Activated naive CD4-positive, alpha-beta T cell treated with anti-CD3 and anti-CD28 coated beads for 36 hours (primary cell): ENCODE results near the gene PAX4. TPM values are rescaled to one million over a fixed set of nuclear protein-coding genes. Genes with fewer than 3 reads are reported as not detected.

ENCODE experiments used
- CTCF ChIA-PET: fragments of 350-600 bp; sonication (Branson Sonifier 250); formaldehyde crosslinking; loops from one replicate; lab custom pipeline; 2021; ENCODE audit warnings: antibody characterized with exemption; lab: Charles Lee
- DNase-seq: peaks from one replicate; pipeline ENCODE4 v3.0.0-alpha.2; 2020
- H3K27ac Mint-ChIP-seq: one replicate; pipeline ENCODE4 v1.8.0; 2021; ENCODE audit warnings: mild to moderate bottlenecking, mixed read lengths
- H3K27me3 Mint-ChIP-seq: one replicate; pipeline ENCODE4 v1.8.0; 2021; ENCODE audit warnings: low read depth, mixed read lengths
- H3K36me3 Mint-ChIP-seq: one replicate; pipeline ENCODE4 v1.8.0; 2021; ENCODE audit warnings: low read depth, mixed read lengths
- H3K4me1 Mint-ChIP-seq: one replicate; pipeline ENCODE4 v1.8.0; 2021; ENCODE audit warnings: low read depth, mixed read lengths
- H3K4me3 Mint-ChIP-seq: one replicate; pipeline ENCODE4 v1.8.0; 2021; ENCODE audit warnings: mild to moderate bottlenecking, moderate library complexity, mixed read lengths
- H3K9me3 Mint-ChIP-seq: one replicate; pipeline ENCODE4 v1.8.0; 2021; ENCODE audit warnings: mixed read lengths
- intact Hi-C: fragments of 100-400 bp; cut with micrococcal nuclease; formaldehyde crosslinking; loops from one replicate; pipeline ENCODE4 v1.15.1; 2023
- total RNA-seq, 2 experiments: library from RNA; stranded (reverse); gene quantifications; one replicate each; pipeline ENCODE4 v1.2.3, GENCODE V29; 2021

The PAX4 gene
- total RNA-seq, 2 experiments from 2014 or later, result not detected

- H3K4me3 Mint-ChIP-seq, result no peak overlapping the region
- CTCF ChIA-PET, result interaction anchor here (1.0 kb wide), 1 partner anchor 617 kb away, joined by 3 read pairs; no protein-coding TSS in a partner anchor
- H3K36me3 Mint-ChIP-seq, result peaks cover 13% of the 10 kb centered on the region
- H3K9me3 Mint-ChIP-seq, result no peaks in the 10 kb centered on the region
- H3K27ac Mint-ChIP-seq, result no peak overlapping the region
- peaks cover 16% of the 10 kb centered on the region for H3K4me1 Mint-ChIP-seq
- no peaks in the 10 kb centered on the region for H3K27me3 Mint-ChIP-seq
- DNase-seq, result no peak
- intact Hi-C loops, result no loop called here
Observed at GRCh38 chr7:127591189-127591588, 26.8 kb downstream of the PAX4 start.

DNA sequence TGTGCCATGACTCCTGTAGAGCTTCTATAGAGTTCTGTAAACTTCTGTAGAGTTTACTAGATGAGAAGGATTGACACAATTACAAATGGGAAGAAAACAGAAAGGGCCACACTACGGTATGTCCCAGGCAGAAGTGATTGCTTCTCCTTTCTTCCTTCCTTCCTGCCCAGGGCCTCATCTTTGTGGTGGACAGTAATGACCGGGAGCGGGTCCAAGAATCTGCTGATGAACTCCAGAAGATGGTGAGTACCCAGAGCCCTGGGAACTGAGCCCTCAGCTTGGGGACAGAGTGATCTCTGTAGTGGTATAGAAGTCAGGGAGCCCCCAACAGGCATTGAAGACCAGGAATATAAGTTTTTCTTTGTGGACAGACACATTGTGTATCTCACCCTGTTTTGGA, 28.0 kb downstream of the PAX4 start:
- Mint-ChIP-seq H3K27me3 (no peaks in the 10 kb centered on the region), H3K36me3 (peaks cover 13% of the 10 kb centered on the region), H3K27ac (no peak overlapping the region), H3K4me3 (peak overlapping the region; percentile 98), H3K9me3 (no peaks in the 10 kb centered on the region), H3K4me1 (peaks cover 21% of the 10 kb centered on the region)
- DNase-seq, result no peak
- CTCF ChIA-PET, result interaction anchor here (0.6 kb wide), 1 partner anchor 41 kb away, joined by 4 read pairs; no protein-coding TSS in a partner anchor
- intact Hi-C loops, result loop anchor here (2.0 to 10.0 kb wide), 7 partner anchors 241 to 615 kb away; partner anchors contain the start of genes GRM8 and LRRC4

DNA sequence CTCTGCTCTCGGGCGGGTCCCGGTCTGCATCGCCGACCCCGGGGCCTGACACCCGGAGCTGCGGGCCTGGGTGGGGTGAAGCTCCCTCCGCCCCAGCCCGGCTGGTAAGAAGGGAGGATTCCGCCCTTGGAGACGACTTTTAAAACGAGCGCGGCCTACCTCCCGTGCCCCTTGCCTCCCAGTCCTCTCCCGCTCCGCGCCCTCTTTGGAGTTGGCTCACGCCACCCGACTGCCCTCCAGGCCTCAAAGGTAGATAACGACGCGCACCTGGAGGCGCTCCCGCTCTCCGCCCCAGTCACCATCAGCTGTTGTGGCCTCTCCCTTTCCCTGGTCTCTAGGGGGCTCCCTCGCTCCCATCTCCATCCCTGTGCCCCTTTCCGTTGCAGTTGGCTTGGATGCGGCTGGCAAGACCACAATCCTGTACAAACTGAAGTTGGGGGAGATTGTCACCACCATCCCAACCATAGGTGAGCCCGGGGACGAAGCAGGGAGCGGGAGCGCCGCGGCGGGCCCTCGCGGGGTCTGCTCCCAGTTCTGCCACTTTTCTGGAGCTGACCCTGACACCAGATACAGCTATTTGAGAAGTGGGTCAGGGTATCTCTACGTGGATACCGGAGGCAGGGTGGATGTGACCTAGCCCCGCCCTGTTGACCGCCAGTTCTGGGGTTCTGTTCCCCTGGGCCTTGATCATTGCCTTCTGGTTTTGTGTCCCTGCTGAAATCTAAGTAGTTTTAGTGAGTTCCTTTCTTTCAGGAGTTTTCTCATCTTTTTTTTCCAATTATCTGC, 29.1 kb downstream of the PAX4 start:
- CTCF ChIA-PET, result interaction anchor here (1.3 to 1.5 kb wide), 3 partner anchors 16 to 66 kb away, joined by 3 to 4 read pairs (median 3); no protein-coding TSS in a partner anchor
- no peaks in the 10 kb centered on the region for H3K9me3 Mint-ChIP-seq
- intact Hi-C loops, result loop anchor here (1.0 to 10.0 kb wide), 8 partner anchors 62 to 616 kb away; partner anchors contain the start of genes GRM8 and LRRC4

GRCh38 chr7:127588019-127588696, 29.8 kb downstream of the PAX4 start, which contains the start of gene ARF5:
TSS of gene ARF5 (plus strand) at chr7:127588411. CDS start at chr7:127588499, 88 bp downstream.
- Mint-ChIP-seq H3K36me3 (peaks cover 15% of the 10 kb centered on the region), H3K4me3 (peak within 1 kb of the TSS; percentile 98), H3K9me3 (no peaks in the 10 kb centered on the region), H3K27me3 (no peaks in the 10 kb centered on the region), H3K27ac (peak within 1 kb of the TSS; percentile 82), H3K4me1 (peaks cover 38% of the 10 kb centered on the region)
- intact Hi-C loops, result loop anchor here (1.0 to 10.0 kb wide), 8 partner anchors 63 to 617 kb away; partner anchors contain the start of genes GRM8 and LRRC4
- CTCF ChIA-PET, result interaction anchor here (1.3 to 1.5 kb wide), 3 partner anchors 15 to 66 kb away, joined by 3 to 4 read pairs (median 3); no protein-coding TSS in a partner anchor
- DNase-seq, result peak; percentile 87

More for the DNA sequence above, 29.1 kb downstream of the PAX4 start:
- peak overlapping the region; percentile 98 for H3K4me3 Mint-ChIP-seq
- H3K4me1 Mint-ChIP-seq, result peaks cover 31% of the 10 kb centered on the region
- H3K27me3 Mint-ChIP-seq, result no peaks in the 10 kb centered on the region
- peak overlapping the region; percentile 82 for H3K27ac Mint-ChIP-seq
- peak; percentile 52 for DNase-seq
- H3K36me3 Mint-ChIP-seq, result peaks cover 13% of the 10 kb centered on the region

DNA sequence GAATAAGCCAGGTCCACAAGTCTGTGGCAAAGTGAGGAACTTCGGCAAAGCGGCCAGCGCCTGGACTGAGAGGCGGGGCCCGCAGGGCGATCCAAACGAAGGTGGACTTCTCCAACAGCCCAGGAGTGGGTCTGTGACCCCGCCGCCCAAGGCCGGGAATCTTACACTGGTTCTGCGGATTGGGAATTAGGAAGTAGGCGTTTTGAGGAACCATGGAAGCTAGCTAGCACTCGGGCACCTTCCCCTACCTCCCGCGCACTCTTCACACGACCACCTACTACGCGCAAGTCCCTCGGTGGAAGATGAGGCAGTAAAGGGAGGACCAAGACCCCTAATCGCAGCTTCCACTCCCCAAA, 30.3 kb downstream of the PAX4 start:
- DNase-seq, result no peak
- Mint-ChIP-seq H3K9me3 (no peaks in the 10 kb centered on the region), H3K27me3 (no peaks in the 10 kb centered on the region), H3K36me3 (peaks cover 20% of the 10 kb centered on the region), H3K4me1 (peaks cover 43% of the 10 kb centered on the region), H3K4me3 (peak overlapping the region; percentile 71), H3K27ac (no peak overlapping the region)
- CTCF ChIA-PET, result no interaction called here
- intact Hi-C loops, result loop anchor here (1.0 to 10.0 kb wide), 8 partner anchors 64 to 617 kb away; partner anchors contain the start of genes GRM8 and LRRC4

DNA sequence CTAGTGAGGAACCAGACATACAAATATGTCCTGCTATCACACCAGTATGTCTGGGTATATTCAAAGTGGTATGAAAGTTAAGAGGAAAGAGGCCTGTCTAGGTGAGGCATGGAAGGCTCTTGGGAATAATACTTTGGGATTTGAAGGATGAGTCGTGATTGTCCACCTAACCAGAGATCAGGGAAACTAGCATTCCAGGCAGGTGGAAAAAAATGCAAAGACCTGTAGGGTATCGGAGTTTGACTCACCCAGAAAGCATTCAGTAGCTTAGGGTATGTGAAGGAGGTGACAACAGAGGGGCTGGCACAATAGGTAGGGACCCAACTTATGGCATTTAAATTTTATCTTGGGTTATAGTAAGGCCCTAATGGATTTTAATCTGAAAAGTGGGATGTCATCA, 31.6 kb downstream of the PAX4 start:
- peaks cover 55% of the 10 kb centered on the region for H3K4me1 Mint-ChIP-seq
- peaks cover 20% of the 10 kb centered on the region for H3K36me3 Mint-ChIP-seq
- intact Hi-C loops, result loop anchor here (5.0 to 10.0 kb wide), 5 partner anchors 271 to 618 kb away; partner anchors contain the start of genes GRM8 and LRRC4
- CTCF ChIA-PET, result interaction anchor here (0.9 kb wide), 1 partner anchor 238 kb away, joined by 3 read pairs; no protein-coding TSS in a partner anchor
- no peak overlapping the region for H3K27ac Mint-ChIP-seq
- H3K4me3 Mint-ChIP-seq, result peak overlapping the region; percentile 71
- H3K9me3 Mint-ChIP-seq, result no peaks in the 10 kb centered on the region
- DNase-seq, result no peak
- H3K27me3 Mint-ChIP-seq, result no peaks in the 10 kb centered on the region

DNA sequence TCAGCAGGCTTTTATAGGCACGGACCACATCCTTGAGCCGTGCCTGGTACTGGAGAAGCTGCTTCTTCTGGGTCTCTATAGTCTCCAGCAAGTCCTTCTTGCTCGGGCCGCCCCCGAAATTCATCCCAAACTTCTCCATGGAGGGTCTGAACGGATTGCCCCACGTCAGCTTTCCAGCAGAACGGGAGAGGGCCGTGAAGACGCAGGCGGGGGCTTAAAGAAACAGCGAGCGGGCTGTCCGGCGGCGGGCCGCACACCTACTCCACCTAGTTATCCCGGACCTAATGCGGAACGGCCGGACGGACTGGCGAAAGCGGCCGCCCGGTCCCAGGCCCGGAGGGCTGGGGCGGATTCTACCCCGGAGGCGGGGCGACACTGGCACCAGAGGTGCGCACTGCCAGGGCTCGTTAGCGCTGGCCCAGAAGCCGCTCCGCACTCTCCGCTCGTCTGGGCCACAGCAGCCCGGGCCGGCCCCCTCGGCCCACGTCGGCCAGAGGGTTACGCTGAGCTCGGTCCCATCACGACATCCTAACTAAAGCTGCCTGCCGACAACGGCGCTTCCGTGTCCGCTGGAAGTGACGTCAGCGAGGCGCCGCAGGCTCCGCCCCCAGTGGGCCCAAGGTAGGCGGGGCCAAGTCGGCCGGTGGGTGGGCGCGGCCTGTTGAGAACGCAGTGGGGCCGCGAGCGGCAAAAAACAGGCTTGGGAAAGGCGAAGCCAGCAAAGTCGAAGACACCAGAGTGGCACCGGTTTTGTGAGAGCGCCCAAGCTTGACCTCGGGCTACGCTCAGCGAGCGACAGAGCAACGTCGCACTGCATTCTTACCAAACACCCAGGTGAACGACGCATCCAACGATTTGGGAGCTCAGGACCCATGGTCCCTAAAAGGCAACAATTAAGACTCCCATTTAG, 32.6 kb downstream of the PAX4 start, which contains the start of gene GCC1:
Gene GCC1, minus strand, starts transcription at position 553 of the 910 bp plus-strand sequence. Its CDS starts 414 bp downstream, at position 139.
- peaks cover 17% of the 10 kb centered on the region for H3K36me3 Mint-ChIP-seq
- peak; percentile 94 for DNase-seq
- intact Hi-C loops, result loop anchor here (1.0 to 10.0 kb wide), 7 partner anchors 193 to 758 kb away; partner anchors contain the start of genes GRM8, LRRC4, RBM28 and ZNF800
- no peaks in the 10 kb centered on the region for H3K27me3 Mint-ChIP-seq
- CTCF ChIA-PET, result interaction anchor here (0.8 to 0.9 kb wide), 2 partner anchors 138 to 237 kb away, joined by 3 to 4 read pairs; no protein-coding TSS in a partner anchor
- H3K9me3 Mint-ChIP-seq, result no peaks in the 10 kb centered on the region
- H3K4me1 Mint-ChIP-seq, result peaks cover 66% of the 10 kb centered on the region
- peak within 1 kb of the TSS; percentile 70 for H3K27ac Mint-ChIP-seq
- H3K4me3 Mint-ChIP-seq, result peak within 1 kb of the TSS; percentile 89

DNA sequence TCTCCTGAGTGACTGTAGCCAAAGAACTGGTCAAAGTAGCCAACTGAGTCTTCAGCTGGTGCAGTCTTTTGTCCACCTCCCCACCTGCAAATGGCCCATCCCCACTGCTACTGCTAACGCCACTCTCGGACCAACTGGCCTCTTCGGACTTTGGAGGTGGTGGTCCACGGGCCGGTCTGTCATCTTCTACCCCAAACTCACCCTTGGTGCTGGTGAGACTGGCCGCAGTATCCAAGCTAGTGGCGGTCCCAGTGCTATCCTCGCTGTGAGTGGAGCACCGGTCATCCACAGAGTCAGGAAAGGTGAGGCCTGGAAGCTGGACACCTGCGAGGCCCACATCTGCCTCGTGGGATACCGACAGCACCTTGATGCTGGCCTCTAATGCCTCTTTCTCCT, 33.3 kb downstream of the PAX4 start:
- Mint-ChIP-seq H3K9me3 (no peaks in the 10 kb centered on the region), H3K36me3 (peaks cover 18% of the 10 kb centered on the region), H3K4me1 (peaks cover 65% of the 10 kb centered on the region), H3K4me3 (peak overlapping the region; percentile 89), H3K27ac (peak overlapping the region; percentile 69), H3K27me3 (no peaks in the 10 kb centered on the region)
- CTCF ChIA-PET, result interaction anchor here (1.1 kb wide), 1 partner anchor 12 kb away, joined by 3 read pairs; no protein-coding TSS in a partner anchor
- intact Hi-C loops, result loop anchor here (1.0 to 10.0 kb wide), 7 partner anchors 192 to 759 kb away; partner anchors contain the start of genes GRM8, LRRC4, RBM28 and ZNF800
- no peak for DNase-seq

- Mint-ChIP-seq H3K9me3 (no peaks in the 10 kb centered on the region), H3K27ac (no peak overlapping the region), H3K36me3 (peaks cover 21% of the 10 kb centered on the region), H3K27me3 (no peaks in the 10 kb centered on the region), H3K4me3 (no peak overlapping the region), H3K4me1 (peaks cover 57% of the 10 kb centered on the region)
- no peak for DNase-seq
- intact Hi-C loops, result loop anchor here (10.0 kb wide), 1 partner anchor 622 kb away; no protein-coding TSS in a partner anchor
- CTCF ChIA-PET, result interaction anchor here (0.6 to 0.9 kb wide), 2 partner anchors 12 to 21 kb away, joined by 3 read pairs; no protein-coding TSS in a partner anchor
Observed at GRCh38 chr7:127582361-127582760, 35.6 kb downstream of the PAX4 start.

DNA sequence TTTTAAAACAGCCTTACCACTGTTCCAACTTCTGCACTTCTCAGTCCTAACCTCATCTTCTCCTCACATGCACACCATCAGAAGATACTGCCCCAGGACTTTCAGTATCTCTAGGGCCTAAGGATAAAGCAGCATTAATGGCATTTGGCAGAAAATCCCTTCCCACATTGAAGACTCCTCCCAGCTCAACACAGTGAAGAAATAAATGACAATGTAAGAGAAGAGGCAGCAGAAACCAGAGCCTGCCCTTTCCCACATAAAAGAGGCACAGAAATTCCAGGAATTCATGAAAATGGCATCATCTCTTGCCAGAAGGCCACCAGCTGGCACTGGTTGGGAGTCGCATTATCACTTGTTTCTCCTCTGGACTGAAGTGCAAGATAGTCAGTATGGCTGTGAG, 36.2 kb downstream of the PAX4 start:
- CTCF ChIA-PET, result interaction anchor here (0.9 kb wide), 1 partner anchor 13 kb away, joined by 3 read pairs; no protein-coding TSS in a partner anchor
- Mint-ChIP-seq H3K36me3 (peaks cover 21% of the 10 kb centered on the region), H3K4me3 (no peak overlapping the region), H3K4me1 (peaks cover 57% of the 10 kb centered on the region), H3K9me3 (no peaks in the 10 kb centered on the region), H3K27me3 (no peaks in the 10 kb centered on the region), H3K27ac (no peak overlapping the region)
- intact Hi-C loops, result loop anchor here (10.0 kb wide), 1 partner anchor 623 kb away; no protein-coding TSS in a partner anchor
- DNase-seq, result no peak
